Measurements from ENCODE around the gene TBX1.
A peak's percentile ranks its signal among the peaks of the same experiment; 100 is the strongest.

Gene TBX1

GRCh38 chr22:19753996-19754700, 6.4 kb upstream of the TBX1 start:
- no peak for DNase-seq (ENCODE audit: low read depth)

GRCh38 chr22:19754701-19755144, 5.9 kb upstream of the TBX1 start:
- DNase-seq (ENCODE audit: low read depth), result no peak

GRCh38 chr22:19755145-19755710, 5.3 kb upstream of the TBX1 start:
- no peak for DNase-seq (ENCODE audit: low read depth)

DNA sequence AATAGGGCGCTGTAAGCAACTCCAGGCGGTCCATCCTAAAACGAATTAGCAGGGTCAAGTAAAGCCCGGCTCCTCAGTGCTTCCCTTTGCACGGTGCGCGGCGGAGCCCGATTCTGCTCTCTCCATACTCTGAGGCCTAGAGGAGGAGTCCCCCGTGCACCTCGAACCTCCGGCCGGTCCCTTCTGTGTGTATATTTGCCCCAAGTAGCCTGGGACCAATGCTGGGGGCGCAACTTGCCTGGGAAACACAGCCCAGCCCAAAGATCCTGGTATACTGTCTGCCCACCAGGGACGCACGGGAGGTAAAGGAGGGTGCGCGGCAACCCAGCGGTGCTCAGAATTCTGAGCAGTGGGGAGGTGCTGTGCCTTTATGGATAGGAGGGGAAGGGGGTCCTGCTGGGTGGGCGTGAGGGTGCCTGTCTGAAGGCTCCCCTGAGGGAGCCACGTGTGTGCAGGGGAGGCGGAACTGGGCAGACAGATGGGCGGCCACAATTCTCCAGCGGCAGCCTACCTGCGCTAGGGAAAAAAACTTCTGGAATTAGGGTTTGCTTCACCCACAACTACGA, 4.8 kb upstream of the TBX1 start:
- DNase-seq (ENCODE audit: low read depth), result no peak

- peak; percentile 27 for DNase-seq (ENCODE audit: low read depth)
These were observed 4.1 kb upstream of the TBX1 start for GRCh38 chr22:19756288-19757128.

- DNase-seq (ENCODE audit: low read depth), result no peak
These were observed 3.2 kb upstream of the TBX1 start for GRCh38 chr22:19757140-19757984.

GRCh38 chr22:19757985-19758895, 2.3 kb upstream of the TBX1 start:
- no peak for DNase-seq (ENCODE audit: low read depth)

DNA sequence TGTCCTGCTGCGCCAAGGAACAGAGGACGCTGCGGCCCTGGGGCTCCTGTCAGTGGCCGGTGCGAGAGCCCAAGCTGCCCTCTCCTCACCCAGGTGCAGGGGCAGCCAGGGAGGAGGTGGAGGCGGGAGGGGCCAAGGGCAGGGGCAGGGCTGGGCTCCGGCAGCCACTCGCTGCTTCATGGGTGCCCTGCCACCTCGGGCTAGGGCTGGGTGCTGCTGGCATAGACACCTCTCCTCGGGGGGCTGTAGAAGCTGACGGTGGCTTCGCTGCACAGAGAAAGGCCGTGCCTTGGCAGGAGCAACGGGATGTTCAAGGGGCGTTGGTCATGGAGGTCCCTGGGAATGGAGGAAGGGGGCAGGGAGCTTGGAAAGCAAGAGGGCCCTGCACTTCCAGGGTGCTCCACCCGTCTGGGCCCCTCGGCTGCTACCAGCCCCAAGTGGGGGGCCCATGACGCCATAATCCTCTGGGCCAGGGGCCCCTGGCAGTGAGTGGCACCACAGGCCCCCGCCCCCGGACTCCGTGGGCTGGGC, 1.6 kb upstream of the TBX1 start:
- no peak for DNase-seq (ENCODE audit: low read depth)

GRCh38 chr22:19759427-19760057, 1.0 kb upstream of the TBX1 start:
- DNase-seq (ENCODE audit: low read depth), result no peak

DNA sequence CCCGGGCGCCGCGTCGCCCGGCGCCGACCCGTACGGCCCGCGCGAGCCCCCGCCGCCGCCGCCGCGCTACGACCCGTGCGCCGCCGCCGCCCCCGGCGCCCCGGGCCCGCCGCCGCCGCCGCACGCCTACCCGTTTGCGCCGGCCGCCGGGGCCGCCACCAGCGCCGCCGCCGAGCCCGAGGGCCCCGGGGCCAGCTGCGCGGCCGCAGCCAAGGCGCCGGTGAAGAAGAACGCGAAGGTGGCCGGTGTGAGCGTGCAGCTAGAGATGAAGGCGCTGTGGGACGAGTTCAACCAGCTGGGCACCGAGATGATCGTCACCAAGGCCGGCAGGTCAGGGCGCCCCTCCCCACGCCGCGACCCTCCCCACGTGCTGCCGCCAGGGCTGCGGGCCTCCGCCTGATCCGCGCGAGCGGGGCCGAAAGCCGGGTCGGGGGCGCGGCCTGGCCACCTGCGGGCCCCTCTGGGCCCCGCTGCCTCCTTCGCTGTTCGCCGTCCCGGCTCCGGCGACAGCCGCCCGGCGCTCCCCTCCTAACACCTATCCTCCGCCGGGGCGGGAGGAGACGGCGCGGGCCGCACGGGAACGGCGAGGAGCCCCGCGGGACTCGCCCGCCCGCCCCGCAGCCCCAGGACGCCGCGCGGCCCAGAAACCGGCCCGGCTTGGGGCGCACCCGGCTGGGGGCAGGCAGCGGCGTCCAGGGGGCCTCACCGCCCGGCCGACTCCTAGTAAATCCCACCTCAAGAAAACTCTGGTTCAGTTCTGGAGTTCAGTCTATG, 560 bp downstream of the TBX1 start:
- DNase-seq (ENCODE audit: low read depth), result no peak

DNA sequence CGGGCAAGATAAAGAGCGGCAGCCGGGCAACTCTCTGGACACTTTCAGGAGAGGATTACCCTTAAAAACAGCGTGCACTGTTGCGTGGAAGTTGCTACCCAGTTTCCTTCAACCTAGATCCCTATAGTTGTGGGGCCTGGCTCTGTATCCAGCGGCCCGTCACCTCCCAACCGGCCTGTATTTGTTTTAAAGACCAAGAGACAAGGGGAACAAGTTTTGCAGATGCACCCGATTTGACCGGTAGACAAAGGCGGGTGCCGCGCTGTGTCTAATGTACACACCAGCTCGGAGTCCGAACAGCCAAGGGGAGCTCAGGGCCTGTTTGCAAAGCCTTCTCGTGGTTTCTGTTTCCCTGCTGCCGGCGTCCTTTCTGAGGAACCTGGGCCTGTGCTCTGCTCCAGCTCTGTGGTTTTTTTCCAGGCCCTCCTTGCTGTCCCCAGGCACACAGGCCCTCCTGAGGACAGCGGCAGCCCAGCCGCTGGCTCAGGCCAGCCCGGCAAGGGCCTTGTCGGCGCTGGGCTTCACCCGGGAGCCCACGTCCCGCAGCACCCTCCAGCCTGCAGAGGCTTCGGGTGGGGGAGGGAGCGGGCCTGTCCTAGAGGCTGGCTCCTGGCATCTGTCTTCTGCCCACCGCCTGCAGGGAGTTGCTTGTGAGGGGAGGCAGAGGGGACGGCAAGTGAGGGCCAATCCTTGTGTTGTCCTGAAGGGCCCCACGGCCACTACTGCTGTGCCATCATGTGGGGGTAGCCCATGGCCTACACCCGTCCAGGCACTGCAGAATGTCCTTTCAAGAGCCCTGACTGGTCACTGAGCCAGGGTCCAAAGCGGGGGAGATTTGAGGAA, 1.4 kb downstream of the TBX1 start:
- DNase-seq (ENCODE audit: low read depth), result no peak

DNA sequence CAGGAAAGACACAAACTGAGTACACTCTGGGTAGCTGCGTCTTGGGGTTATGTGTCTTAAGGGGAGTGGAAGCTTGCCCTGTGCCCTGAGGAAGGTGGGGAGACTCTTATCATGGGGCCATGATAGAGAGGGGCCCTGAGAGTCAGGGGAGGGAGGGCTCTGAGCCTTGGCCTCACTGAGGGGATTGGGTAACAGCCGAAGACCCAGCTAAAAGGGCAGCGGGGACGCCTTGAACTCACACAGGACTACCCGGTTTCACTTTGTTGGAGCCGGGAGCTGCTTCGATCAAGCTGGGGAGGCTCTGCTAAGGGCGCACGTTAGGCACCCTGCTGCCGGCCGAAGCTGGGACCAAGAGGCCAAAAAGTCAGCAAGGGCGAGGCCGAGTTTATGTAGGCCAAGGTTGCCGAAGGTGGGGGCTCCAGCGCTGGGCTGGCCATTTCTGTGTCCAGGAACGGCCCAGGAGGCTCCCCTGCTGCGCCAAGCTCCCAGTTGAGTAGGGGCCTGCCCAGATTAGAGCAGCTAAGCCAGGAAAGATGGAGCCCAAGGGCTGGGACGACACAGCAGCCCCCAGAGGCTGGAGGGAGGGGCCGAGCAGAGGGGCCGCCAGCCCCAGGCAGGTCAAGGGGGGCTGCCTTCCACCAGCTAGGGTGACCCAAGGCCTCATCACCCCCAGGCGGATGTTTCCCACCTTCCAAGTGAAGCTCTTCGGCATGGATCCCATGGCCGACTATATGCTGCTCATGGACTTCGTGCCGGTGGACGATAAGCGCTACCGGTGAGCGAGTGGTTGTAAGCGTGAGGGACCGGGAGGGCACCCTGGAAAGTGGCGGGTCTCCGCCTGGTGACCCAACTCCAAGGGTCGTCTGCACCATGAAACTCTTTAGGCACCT, 2.2 kb downstream of the TBX1 start:
- no peak for DNase-seq (ENCODE audit: low read depth)

DNA sequence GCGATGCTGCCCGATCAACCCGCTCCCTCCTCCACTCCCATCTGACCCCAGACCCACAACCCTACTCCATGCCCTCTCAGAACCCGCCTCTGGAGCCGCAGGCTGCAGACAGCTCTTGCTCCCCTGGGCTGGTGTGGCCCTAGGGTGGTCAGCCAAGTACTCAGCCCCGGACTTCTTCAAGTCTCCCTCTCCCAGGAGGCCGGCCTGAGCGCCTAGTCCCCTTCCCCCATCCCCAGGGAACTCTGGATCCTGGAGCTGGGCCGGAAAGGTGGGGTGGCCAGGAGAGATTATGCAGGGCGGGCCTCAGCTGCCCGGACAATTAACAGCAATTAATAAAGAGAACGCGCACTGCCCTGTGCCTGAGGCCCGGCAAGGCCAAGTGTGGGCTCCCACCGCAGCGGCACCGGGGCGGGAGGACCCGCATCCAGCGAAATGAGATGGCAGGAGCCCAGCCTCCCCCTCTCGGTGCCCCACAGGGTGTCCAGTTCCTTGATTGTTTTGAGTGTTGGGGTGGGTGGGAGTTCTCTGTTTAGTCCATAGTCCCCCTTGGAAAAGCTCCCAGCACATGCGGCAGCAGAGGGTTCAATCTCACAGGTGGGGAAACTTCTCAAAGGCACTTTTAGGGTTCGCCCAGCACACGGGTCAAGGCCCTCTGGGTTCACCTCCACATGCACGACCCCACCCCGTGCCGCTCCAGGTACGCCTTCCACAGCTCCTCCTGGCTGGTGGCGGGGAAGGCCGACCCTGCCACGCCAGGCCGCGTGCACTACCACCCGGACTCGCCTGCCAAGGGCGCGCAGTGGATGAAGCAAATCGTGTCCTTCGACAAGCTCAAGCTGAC, 3.1 kb downstream of the TBX1 start:
- DNase-seq (ENCODE audit: low read depth), result no peak

- DNase-seq (ENCODE audit: low read depth), result no peak
These were observed 3.7 kb downstream of the TBX1 start for GRCh38 chr22:19764299-19764593.

DNA sequence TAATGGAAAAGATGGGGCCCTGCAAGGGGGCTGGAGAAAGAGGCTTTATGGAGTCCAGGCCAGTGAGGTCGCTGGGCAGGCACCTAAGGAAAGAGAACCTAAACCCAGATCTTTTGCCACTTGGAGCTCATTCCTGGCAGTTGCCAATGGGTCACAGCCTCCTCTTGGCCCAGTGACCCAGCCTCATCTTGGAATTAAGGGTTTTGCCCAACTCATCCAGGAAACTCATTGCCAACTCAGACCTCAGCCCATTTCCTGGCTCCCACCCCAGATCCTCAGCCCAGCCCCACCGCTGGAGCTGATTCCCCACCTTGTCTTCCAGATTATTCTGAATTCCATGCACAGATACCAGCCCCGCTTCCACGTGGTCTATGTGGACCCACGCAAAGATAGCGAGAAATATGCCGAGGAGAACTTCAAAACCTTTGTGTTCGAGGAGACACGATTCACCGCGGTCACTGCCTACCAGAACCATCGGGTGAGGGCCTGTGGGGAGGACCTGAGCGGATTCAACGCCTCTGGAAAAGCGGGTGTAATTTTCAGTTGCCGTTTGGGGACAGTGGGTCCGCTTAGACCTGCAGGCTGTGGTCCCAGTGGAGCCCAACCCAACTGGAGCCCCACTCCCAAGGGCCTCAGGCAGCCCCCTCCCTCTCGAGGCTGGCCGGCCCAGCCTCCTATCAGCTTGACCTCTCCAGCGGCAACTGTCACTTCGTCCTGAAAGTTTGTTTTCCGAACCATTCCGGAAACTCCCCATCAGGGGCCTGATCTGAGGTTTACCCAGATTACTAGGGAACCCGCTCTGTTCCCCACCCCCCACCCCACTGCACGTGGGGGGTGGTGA, 4.3 kb downstream of the TBX1 start:
- DNase-seq (ENCODE audit: low read depth), result no peak
